HG03139 (cell line): ENCODE measurements around the gene SPON2.

ENCODE experiments used
- ATAC-seq: cut with Tn5 transposase; IDR thresholded peaks from one replicate; pipeline ENCODE4 v1.9.1; 2021; ENCODE audit not compliant: unreplicated experiment

The SPON2 gene

GRCh38 chr4:1172971-1173757 lies 781 bp upstream of the SPON2 start:
- no peak for ATAC-seq

DNA sequence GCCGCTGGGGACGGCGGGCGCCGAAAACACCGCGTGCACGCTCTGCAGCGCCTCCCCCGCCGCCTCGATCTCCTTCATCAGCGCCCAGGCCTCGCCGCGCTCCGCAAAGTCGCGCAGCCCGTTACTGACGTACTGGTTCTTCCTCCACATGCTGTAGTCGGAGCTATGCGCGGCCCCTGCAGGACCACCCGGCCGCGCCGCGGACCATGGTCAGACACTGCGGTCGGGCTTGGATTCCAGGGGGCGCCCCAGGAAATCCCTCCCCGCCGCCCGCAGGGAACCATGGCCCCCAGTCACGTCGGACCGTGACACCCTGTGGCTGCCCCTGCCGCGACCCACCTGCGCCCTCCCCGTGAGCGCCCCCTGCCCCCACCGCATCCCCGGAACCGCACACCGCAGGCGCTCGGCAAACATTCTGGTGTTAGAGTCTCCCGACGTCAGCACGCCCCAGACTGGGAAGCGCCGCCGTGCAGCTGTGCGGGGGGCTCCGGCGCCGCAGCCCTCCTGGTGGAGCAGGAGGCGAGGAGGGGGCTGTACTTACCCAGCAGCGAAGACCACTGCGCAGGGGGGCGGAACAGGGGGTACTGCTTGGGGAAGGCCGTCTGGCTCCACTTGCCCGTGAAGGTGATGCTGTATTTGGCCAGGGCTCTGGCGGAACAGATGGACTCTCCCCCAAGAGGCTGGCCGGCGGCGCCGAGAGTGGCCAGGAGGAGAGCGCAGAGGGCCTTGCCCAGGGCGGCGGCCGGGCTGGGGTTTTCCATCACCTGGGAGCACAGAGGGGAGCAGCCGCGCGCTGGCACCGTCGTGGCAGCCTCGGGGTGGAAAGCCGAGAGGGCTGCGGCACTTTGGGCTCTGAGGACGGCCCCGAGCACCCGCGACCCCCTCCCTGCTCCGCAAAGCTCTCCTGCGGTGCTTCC lies 814 bp downstream of the SPON2 start:
- ATAC-seq: no peak

DNA sequence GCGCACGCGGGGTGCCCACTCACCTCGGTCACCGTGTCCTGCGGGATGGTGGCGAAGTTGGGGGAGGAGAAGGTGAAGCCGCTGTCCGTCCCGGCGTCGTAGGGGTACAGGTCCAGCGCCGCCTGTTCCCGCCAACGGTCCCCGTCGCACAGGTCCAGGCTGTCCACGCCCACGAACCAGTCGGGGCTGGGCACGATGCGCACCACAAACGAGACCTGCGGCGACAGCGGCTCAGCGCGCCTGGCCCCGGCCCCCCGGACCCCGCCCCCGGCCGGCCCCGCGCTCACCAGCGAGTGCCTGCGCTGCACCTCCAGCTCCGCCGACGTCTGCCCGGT lies 1.4 kb downstream of the SPON2 start:
- no peak for ATAC-seq

- no peak for ATAC-seq
Measured at GRCh38 chr4:1170156-1170975, 2.0 kb downstream of the SPON2 start.

GRCh38 chr4:1169691-1170096 lies 2.7 kb downstream of the SPON2 start:
- ATAC-seq: no peak

- ATAC-seq: no peak
Measured at GRCh38 chr4:1169171-1169671, 3.2 kb downstream of the SPON2 start.

- ATAC-seq: no peak
Measured at GRCh38 chr4:1168191-1169101, 3.9 kb downstream of the SPON2 start.

GRCh38 chr4:1167244-1167949 lies 5.0 kb downstream of the SPON2 start:
- ATAC-seq: peak; percentile 49

GRCh38 chr4:1166509-1167243 lies 5.7 kb downstream of the SPON2 start:
- ATAC-seq: no peak

DNA sequence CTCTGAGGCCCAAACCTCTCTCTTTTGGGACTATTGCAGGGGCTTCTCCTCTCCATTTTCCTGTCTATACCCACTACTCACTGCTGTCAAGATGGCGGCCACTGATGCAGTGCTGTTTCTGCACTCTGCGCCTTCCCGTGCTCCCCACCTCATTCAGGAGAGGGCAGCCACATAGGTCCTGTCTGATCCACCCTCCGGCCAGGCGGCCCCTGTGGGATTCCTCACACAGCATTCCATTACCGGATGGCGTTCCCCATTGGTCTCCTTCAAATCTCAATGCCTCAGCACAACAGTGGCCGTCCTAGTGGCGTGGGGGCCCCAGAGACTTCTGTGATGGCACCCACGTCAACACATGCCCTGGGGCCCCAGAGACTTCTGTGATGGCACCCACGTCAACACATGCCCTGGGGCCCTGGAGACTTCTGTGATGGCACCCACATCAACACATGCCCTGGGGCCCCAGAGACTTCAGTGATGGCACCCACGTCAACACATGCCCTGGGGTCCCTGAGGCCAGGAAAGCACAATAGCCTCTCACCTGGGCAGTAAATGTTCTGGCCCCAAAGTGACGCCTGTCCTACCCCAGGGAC lies 7.3 kb downstream of the SPON2 start:
- ATAC-seq: no peak

GRCh38 chr4:1164444-1164843 lies 7.9 kb downstream of the SPON2 start:
- no peak for ATAC-seq

- no peak for ATAC-seq
Measured at GRCh38 chr4:1164040-1164439, 8.3 kb downstream of the SPON2 start.

GRCh38 chr4:1160351-1160750 lies 12.0 kb downstream of the SPON2 start:
- ATAC-seq: no peak

DNA sequence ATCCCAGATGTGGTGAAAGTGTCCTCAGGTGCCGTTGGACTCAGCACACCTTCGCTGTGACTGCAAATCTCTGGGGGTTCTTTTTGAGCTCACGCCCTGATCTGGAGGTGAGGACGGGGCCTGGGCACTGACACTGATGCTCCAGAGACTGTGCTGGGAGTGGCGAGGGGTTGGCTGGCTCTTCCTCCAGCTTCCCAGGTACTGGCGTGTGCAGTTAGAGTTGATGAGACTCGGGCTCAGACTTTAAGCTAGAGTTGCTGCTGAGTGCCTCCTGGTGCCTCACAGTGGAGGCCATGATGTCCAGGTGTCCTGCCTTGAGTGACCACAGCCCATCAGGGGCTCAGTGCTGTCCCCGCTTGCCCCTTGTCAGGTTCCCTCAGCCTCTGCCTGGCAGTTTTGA lies 16.3 kb downstream of the SPON2 start:
- no peak for ATAC-seq

- no peak for ATAC-seq
Measured at GRCh38 chr4:1155314-1155713, 17.1 kb downstream of the SPON2 start.

- ATAC-seq: no peak
Measured at GRCh38 chr4:1154523-1155182, 17.7 kb downstream of the SPON2 start.

- no peak for ATAC-seq
Measured at GRCh38 chr4:1154126-1154522, 18.3 kb downstream of the SPON2 start.

DNA sequence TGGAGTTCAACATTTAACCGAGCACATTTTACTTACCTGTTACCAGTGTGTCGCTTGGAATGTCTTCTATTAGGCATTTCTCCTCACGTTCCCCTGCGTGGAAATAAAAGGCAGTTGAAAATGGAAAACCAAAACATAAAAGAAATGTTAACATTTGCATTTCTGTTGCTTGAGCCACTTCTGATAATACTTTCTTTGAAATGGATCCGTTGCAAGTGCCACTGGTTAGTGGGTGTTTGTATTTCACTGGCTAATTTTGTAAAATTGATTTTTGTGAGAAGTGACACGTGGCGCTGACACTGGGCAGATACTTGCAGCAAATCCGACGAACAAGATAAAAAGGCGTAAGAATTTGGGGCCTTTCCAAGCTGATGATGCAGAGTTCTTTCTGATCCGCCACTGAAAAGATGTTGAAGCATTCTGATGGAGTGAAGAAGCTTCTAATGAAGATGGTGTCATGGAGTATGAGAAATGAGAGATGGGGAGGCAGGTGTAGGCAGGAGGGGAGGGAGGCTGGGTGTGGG lies 18.8 kb downstream of the SPON2 start:
- ATAC-seq: no peak
